HepG2 (cell line): ENCODE results near the gene SLC9A9. TPM values are rescaled to one million over a fixed set of nuclear protein-coding genes. Genes with fewer than 3 reads are reported as not detected.

Source experiments
- ATAC-seq: fragments of 200-7000 bp; cut with Tn5 transposase; 3 replicates; pipeline ENCODE4 v1.9.1; 2020; ENCODE audit warnings: mild to moderate bottlenecking, moderate library complexity
- BruUV-seq: library from RNA; stranded (reverse); fragments of 400-500 nt; replicated peaks from 2 replicates; lab custom pipeline; 2021; lab: Mats Ljungman, UMichigan
- CTCF ChIA-PET: fragments of 300-600 bp; formaldehyde crosslinking; extraction: SDS; loops from one replicate; lab custom pipeline; 2021; ENCODE audit warnings: low total read pairs, inconsistent platforms, low intra/inter-chr PET ratio; lab: Yijun Ruan, JAX
- POLR2A ChIA-PET: fragments of 350-600 bp; sonication (Branson Sonifier 250); formaldehyde crosslinking; loops from one replicate; lab custom pipeline; 2020; ENCODE audit warnings: antibody characterized with exemption, inconsistent platforms; lab: Yijun Ruan, JAX
- DNase-seq: peaks from one replicate; pipeline ENCODE4 v3.0.0-alpha.2; 2015; ENCODE audit warnings: low spot score
- FAIRE-seq: peaks from 3 replicates; lab custom pipeline; 2011; peaks lifted over from hg19 to GRCh38; lab: Jason Lieb, UNC
- H2AFZ ChIP-seq: one replicate; pipeline ENCODE4 v1.6.1; 2011; ENCODE audit warnings: low read length, inconsistent platforms
- H3K27ac ChIP-seq: fragments of 300-600 bp; 3 replicates; pipeline ENCODE4 v1.8.0; 2011; ENCODE audit warnings: mixed run types, mild to moderate bottlenecking, mixed read lengths, low read length, inconsistent platforms; ENCODE audit not compliant: insufficient read depth; ENCODE audit errors: extremely low read length
- H3K27me3 ChIP-seq, 2 experiments: fragments of 200-600 bp in 1 of 2; 2 replicates in 1 of 2; 3 replicates in 1 of 2; pipeline versions ENCODE4 v1.6.0 to v1.8.0; 2011; ENCODE audit warnings: low read length in 2 of 2, mild to moderate bottlenecking in 2 of 2, moderate library complexity in 2 of 2, inconsistent platforms in 1 of 2; ENCODE audit not compliant: insufficient read depth in 2 of 2, control insufficient read depth in 1 of 2
- H3K36me3 ChIP-seq, 2 experiments: fragments of 200-600 bp in 1 of 2; replicated peaks in 1 of 2; 2 replicates in 1 of 2; 3 replicates in 1 of 2; pipeline versions ENCODE4 v1.5.1 to v1.8.0; 2011; ENCODE audit warnings: low read length in 2 of 2, inconsistent platforms in 1 of 2; ENCODE audit not compliant: insufficient read depth in 2 of 2, control insufficient read depth in 1 of 2
- H3K4me1 ChIP-seq: 2 replicates; pipeline ENCODE4 v1.5.1; 2012; ENCODE audit warnings: low read length, inconsistent platforms; ENCODE audit not compliant: insufficient read depth
- H3K4me2 ChIP-seq: 2 replicates; pipeline ENCODE4 v1.6.0; 2011; ENCODE audit warnings: low read depth, low read length, inconsistent platforms
- H3K4me3 ChIP-seq, 3 experiments: fragments of 200-600 bp in 1 of 3; sonication (generic), shearing (Covaris generic) in 1 of 3; replicated peaks in 1 of 3; 2 replicates each; pipeline ENCODE4 v1.5.1; 2011 to 2016; ENCODE audit warnings: low read length in 3 of 3, inconsistent platforms in 2 of 3, low read depth in 2 of 3, mild to moderate bottlenecking in 2 of 3, control low read depth in 1 of 3, mixed read lengths in 1 of 3; ENCODE audit not compliant: insufficient read depth in 1 of 3
- H3K79me2 ChIP-seq: one replicate; pipeline ENCODE4 v1.6.1; 2011; ENCODE audit warnings: low read length, inconsistent platforms; ENCODE audit not compliant: insufficient read depth
- H3K9ac ChIP-seq: 2 replicates; pipeline ENCODE4 v1.6.0; 2011; ENCODE audit warnings: mild to moderate bottlenecking, low read depth, low read length, inconsistent platforms; ENCODE audit not compliant: insufficient read depth
- H3K9me3 ChIP-seq: 2 replicates; pipeline ENCODE4 v1.5.1; 2012; ENCODE audit warnings: mild to moderate bottlenecking, low read length
- H4K20me1 ChIP-seq: 2 replicates; pipeline ENCODE4 v1.6.0; 2011; ENCODE audit warnings: inconsistent platforms, mild to moderate bottlenecking, low read length, moderate library complexity; ENCODE audit not compliant: insufficient read depth
- FOXO1 ChIP-seq: sonication (generic); formaldehyde crosslinking; IDR thresholded peaks from 2 replicates; pipeline ENCODE4 v1.4.0; 2020; ENCODE audit warnings: missing genetic modification reagents
- GPN1 ChIP-seq: sonication (generic); formaldehyde crosslinking; IDR thresholded peaks from 2 replicates; pipeline ENCODE4 v1.5.1; 2020; ENCODE audit warnings: missing genetic modification reagents, borderline replicate concordance
- KAT8 ChIP-seq: IDR thresholded peaks from 2 replicates; pipeline ENCODE4 v1.6.1; 2016; ENCODE audit warnings: missing genetic modification reagents, missing compliant biosample characterization
- RBFOX2 ChIP-seq: fragments of 200-400 bp; formaldehyde crosslinking; IDR thresholded peaks from 2 replicates; pipeline ENCODE4 v1.6.1; 2017; ENCODE audit warnings: low read depth, mild to moderate bottlenecking, low read length
- SUZ12 ChIP-seq: fragments of 150-350 bp; IDR thresholded peaks from 2 replicates; pipeline ENCODE4 v1.6.1; 2014; ENCODE audit warnings: low read depth, low read length
- YEATS2 ChIP-seq: sonication (generic); formaldehyde crosslinking; IDR thresholded peaks from 2 replicates; pipeline ENCODE4 v1.4.0; 2020; ENCODE audit warnings: missing genetic modification reagents, borderline replicate concordance
- ZNF335 ChIP-seq: sonication (generic); formaldehyde crosslinking; IDR thresholded peaks from 2 replicates; pipeline ENCODE4 v1.4.0; 2020; ENCODE audit warnings: missing genetic modification reagents
- ZNF44 ChIP-seq: sonication (generic); formaldehyde crosslinking; IDR thresholded peaks from 2 replicates; pipeline ENCODE4 v1.5.1; 2020; ENCODE audit warnings: mild to moderate bottlenecking, missing genetic modification reagents
- ZNF446 ChIP-seq: sonication (generic); formaldehyde crosslinking; IDR thresholded peaks from 2 replicates; pipeline ENCODE4 v1.5.0; 2020; ENCODE audit warnings: mild to moderate bottlenecking, missing genetic modification reagents
- ZNF564 ChIP-seq: sonication (generic); formaldehyde crosslinking; IDR thresholded peaks from 2 replicates; pipeline ENCODE4 v1.8.1; 2023; ENCODE audit warnings: mild to moderate bottlenecking, missing genetic modification reagents
- ZNF724P ChIP-seq: sonication (generic); formaldehyde crosslinking; IDR thresholded peaks from 2 replicates; pipeline ENCODE4 v1.8.0; 2022; ENCODE audit warnings: missing genetic modification reagents, borderline replicate concordance
- ZNF788 ChIP-seq: sonication (generic); formaldehyde crosslinking; IDR thresholded peaks from 2 replicates; pipeline ENCODE4 v1.5.0; 2020; ENCODE audit warnings: mild to moderate bottlenecking, missing genetic modification reagents, borderline replicate concordance
- WGBS: methylation state at CpG from one replicate; pipeline ENCODE4 v1.1.6; 2017; ENCODE audit warnings: low lambda C conversion rate; 5-methylcytosine and 5-hydroxymethylcytosine counted together
- in situ Hi-C: cut with HindIII; loops from 2 replicates; pipeline ENCODE4 v1.10.0; 2017; ENCODE audit warnings: low pct_unique_long_range_greater_than_20kb; ENCODE audit not compliant: extremely low pct_ligation_motif_present
- intact Hi-C: fragments of 100-400 bp; cut with micrococcal nuclease; formaldehyde crosslinking; loops from one replicate; pipeline ENCODE4 v1.10.0; 2022; ENCODE audit not compliant: unreplicated experiment
- polyA plus RNA-seq, 8 experiments: library from polyadenylated mRNA; depleted of rRNA in 3 of 8; stranded (reverse) in 7 of 8; unstranded in 1 of 8; fragments of >200 nt; fragmentation: Illumina TruSeq in 4 of 8; extraction: Trizol in 4 of 8; gene quantifications; 2 replicates each; pipeline versions ENCODE4 v1.2.1 to v1.2.3, GENCODE V29; 2011 to 2016; ENCODE audit warnings: low read depth in 4 of 8, missing spikeins in 1 of 8, mixed read lengths in 1 of 8; ENCODE audit not compliant: insufficient read depth in 1 of 8
- total RNA-seq, 5 experiments: library from RNA; depleted of rRNA; stranded (reverse); fragments of >200 nt; fragmentation: Illumina TruSeq; extraction: Trizol; gene quantifications; 2 replicates each; pipeline ENCODE4 v1.2.3, GENCODE V29; 2016; ENCODE audit warnings: low read depth in 1 of 5
- TF ChIP-seq, protein P1 (sequence below): sonication (generic); formaldehyde crosslinking; IDR thresholded peaks from 2 replicates; pipeline ENCODE4 v1.8.1; 2023; ENCODE audit warnings: mild to moderate bottlenecking, missing genetic modification reagents
- TF ChIP-seq, protein P2 (sequence below): sonication (generic); formaldehyde crosslinking; IDR thresholded peaks from 2 replicates; pipeline ENCODE4 v1.4.0; 2020; ENCODE audit warnings: missing genetic modification reagents, borderline replicate concordance
- TF ChIP-seq, protein P3 (sequence below): sonication (generic); formaldehyde crosslinking; IDR thresholded peaks from 2 replicates; pipeline ENCODE4 v1.4.0; 2020; ENCODE audit warnings: missing genetic modification reagents, borderline replicate concordance

Gene SLC9A9
- total and polyA plus RNA-seq, 2 of the 13 experiments (the other 11 are each of a cell fraction or from before 2014, with no cell fraction given) = not detected

DNA sequence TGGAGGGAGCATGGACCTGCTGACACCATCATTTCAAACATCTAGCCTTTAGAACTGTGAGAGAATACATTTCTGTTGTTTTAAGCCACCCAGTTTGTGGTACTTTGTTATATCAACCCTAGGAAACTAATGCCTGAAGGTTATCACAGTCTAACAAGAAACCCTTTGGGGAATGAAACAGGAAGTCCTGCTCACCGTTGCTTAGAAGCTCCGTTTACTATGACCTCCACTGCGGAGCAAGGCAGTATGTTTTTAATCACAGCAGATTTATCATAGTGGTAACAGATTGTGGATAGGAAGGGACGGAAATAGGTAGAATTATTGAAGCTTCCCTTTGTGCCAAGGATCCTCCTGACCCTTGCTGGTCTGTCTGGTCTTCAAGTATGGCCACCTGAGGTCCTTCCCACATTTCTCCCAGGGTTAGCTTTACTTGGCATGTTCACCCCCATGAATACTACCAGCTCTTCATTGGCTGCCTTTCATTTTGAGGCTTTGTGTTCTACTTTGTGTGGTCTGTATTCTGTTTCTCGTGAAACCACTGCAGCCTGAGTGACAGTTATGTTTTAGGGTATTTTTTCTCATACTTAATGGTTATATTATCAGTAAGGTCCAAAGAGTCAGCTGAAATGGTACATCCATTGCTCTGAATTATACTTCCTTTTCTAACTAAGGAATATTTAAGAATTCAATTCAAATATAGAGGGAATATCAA is 527.1 kb downstream of the SLC9A9 start:
- no peak overlapping the region for H3K4me3 ChIP-seq
- H3K4me2 ChIP-seq = no peak overlapping the region
- no peaks in the 10 kb centered on the region for H3K9me3 ChIP-seq
- H3K4me1 ChIP-seq = no peaks in the 10 kb centered on the region
- H3K9ac ChIP-seq = no peak overlapping the region
- CTCF ChIA-PET = no interaction called here
- H3K27me3 ChIP-seq = peaks cover 0 to 2% of the 10 kb centered on the region in 2 experiments; a peak in 1 of 5 replicates
- in situ Hi-C loops = no loop called here
- DNase-seq (no peak), ATAC-seq (no peak), FAIRE-seq (no peak)
- POLR2A ChIA-PET = no interaction called here
- no peaks in the 10 kb centered on the region for H4K20me1 ChIP-seq
- H2AFZ ChIP-seq = no peak overlapping the region
- 0% methylated on average over 5 of the region's 5 CpGs for WGBS
- no TSS peak for BruUV-seq
- no peaks in the 10 kb centered on the region for H3K36me3 ChIP-seq
- no peaks in the 10 kb centered on the region for H3K79me2 ChIP-seq
- no peak overlapping the region for H3K27ac ChIP-seq
- intact Hi-C loops = no loop called here
- TF ChIP-seq FOXO1 (CRISPR knock-in tag) (no peak), ZNF724P (CRISPR knock-in tag) (no peak), ZNF335 (CRISPR knock-in tag) (no peak), ZNF44 (no peak), KAT8 (CRISPR knock-in tag) (no peak), ZNF788 (no peak), ZNF446 (CRISPR knock-in tag) (no peak), ZNF564 (CRISPR knock-in tag) (no peak), YEATS2 (CRISPR knock-in tag) (no peak), GPN1 (CRISPR knock-in tag) (no peak), SUZ12 (no peak), RBFOX2 (no peak)
- TF ChIP-seq, protein P1, sequence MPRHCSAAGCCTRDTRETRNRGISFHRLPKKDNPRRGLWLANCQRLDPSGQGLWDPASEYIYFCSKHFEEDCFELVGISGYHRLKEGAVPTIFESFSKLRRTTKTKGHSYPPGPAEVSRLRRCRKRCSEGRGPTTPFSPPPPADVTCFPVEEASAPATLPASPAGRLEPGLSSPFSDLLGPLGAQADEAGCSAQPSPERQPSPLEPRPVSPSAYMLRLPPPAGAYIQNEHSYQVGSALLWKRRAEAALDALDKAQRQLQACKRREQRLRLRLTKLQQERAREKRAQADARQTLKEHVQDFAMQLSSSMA (CRISPR knock-in tag) = no peak
- TF ChIP-seq, protein P2, sequence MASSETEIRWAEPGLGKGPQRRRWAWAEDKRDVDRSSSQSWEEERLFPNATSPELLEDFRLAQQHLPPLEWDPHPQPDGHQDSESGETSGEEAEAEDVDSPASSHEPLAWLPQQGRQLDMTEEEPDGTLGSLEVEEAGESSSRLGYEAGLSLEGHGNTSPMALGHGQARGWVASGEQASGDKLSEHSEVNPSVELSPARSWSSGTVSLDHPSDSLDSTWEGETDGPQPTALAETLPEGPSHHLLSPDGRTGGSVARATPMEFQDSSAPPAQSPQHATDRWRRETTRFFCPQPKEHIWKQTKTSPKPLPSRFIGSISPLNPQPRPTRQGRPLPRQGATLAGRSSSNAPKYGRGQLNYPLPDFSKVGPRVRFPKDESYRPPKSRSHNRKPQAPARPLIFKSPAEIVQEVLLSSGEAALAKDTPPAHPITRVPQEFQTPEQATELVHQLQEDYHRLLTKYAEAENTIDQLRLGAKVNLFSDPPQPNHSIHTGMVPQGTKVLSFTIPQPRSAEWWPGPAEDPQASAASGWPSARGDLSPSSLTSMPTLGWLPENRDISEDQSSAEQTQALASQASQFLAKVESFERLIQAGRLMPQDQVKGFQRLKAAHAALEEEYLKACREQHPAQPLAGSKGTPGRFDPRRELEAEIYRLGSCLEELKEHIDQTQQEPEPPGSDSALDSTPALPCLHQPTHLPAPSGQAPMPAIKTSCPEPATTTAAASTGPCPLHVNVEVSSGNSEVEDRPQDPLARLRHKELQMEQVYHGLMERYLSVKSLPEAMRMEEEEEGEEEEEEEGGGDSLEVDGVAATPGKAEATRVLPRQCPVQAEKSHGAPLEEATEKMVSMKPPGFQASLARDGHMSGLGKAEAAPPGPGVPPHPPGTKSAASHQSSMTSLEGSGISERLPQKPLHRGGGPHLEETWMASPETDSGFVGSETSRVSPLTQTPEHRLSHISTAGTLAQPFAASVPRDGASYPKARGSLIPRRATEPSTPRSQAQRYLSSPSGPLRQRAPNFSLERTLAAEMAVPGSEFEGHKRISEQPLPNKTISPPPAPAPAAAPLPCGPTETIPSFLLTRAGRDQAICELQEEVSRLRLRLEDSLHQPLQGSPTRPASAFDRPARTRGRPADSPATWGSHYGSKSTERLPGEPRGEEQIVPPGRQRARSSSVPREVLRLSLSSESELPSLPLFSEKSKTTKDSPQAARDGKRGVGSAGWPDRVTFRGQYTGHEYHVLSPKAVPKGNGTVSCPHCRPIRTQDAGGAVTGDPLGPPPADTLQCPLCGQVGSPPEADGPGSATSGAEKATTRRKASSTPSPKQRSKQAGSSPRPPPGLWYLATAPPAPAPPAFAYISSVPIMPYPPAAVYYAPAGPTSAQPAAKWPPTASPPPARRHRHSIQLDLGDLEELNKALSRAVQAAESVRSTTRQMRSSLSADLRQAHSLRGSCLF = no peak
- TF ChIP-seq, protein P3, sequence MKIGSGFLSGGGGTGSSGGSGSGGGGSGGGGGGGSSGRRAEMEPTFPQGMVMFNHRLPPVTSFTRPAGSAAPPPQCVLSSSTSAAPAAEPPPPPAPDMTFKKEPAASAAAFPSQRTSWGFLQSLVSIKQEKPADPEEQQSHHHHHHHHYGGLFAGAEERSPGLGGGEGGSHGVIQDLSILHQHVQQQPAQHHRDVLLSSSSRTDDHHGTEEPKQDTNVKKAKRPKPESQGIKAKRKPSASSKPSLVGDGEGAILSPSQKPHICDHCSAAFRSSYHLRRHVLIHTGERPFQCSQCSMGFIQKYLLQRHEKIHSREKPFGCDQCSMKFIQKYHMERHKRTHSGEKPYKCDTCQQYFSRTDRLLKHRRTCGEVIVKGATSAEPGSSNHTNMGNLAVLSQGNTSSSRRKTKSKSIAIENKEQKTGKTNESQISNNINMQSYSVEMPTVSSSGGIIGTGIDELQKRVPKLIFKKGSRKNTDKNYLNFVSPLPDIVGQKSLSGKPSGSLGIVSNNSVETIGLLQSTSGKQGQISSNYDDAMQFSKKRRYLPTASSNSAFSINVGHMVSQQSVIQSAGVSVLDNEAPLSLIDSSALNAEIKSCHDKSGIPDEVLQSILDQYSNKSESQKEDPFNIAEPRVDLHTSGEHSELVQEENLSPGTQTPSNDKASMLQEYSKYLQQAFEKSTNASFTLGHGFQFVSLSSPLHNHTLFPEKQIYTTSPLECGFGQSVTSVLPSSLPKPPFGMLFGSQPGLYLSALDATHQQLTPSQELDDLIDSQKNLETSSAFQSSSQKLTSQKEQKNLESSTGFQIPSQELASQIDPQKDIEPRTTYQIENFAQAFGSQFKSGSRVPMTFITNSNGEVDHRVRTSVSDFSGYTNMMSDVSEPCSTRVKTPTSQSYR (CRISPR knock-in tag) = no peak
